Measurements from ENCODE around the gene RABGAP1L.

The RABGAP1L gene

DNA sequence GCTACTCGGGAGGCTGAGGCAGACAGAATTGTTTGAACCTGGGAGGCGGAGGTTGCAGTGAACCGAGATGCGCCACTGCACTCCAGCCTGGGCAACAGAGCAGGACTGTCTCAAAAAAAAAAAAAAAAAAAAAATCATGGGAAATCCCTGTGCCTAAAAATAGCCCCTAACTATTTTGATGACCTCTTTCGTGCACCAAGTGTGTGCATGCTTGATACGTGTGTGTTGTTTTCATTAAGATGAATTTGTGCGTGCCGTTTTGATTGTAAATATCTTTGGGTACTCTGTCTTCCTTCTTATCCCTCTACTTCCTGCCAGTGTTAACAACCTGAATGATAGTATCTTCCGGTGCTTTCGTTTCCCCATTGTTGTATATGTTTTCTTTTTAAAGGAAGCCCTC lies 850.2 kb downstream of the RABGAP1L start:
- Histone ChIP-seq H4K20me1 (ENCODE audit: low read depth, low read length) (peaks cover 18% of the 10 kb centered on the region), H3K79me2 (ENCODE audit: insufficient read depth, low read length) (peaks cover 52% of the 10 kb centered on the region), H3K36me3 (ENCODE audit: low read length) (peaks cover 83% of the 10 kb centered on the region)

GRCh38 chr1:175013445-175013844 lies 854.1 kb downstream of the RABGAP1L start:
- Histone ChIP-seq H3K9ac (ENCODE audit: low read length) (no peak overlapping the region), H3K79me2 (ENCODE audit: insufficient read depth, low read length) (peaks cover 15% of the 10 kb centered on the region), H3K9me2 (replicated peaks; ENCODE audit: insufficient read depth, low read length) (no peaks in the 10 kb centered on the region), H3K4me3 (ENCODE audit: insufficient read depth, low read length, poor library complexity, severe bottlenecking) (no peak overlapping the region), H3F3A (ENCODE audit: insufficient read depth) (peaks cover 48% of the 10 kb centered on the region), H3K27me3 (ENCODE audit: low read length) (no peaks in the 10 kb centered on the region), H3K27ac (ENCODE audit: low read depth, low read length) (no peak overlapping the region), H2AFZ (ENCODE audit: low read depth, low read length, severe bottlenecking) (no peak overlapping the region), H3K4me2 (ENCODE audit: low read depth, low read length, poor library complexity, severe bottlenecking) (no peak overlapping the region), H4K20me1 (ENCODE audit: low read depth, low read length) (no peaks in the 10 kb centered on the region; the same call in 1 of the 2 replicates), H3K9me3 (ENCODE audit: insufficient read depth, low read length) (no peaks in the 10 kb centered on the region), H3K36me3 (ENCODE audit: low read length) (peaks cover 47% of the 10 kb centered on the region; the same call in 1 of the 2 replicates)
- TF ChIP-seq, protein P1, sequence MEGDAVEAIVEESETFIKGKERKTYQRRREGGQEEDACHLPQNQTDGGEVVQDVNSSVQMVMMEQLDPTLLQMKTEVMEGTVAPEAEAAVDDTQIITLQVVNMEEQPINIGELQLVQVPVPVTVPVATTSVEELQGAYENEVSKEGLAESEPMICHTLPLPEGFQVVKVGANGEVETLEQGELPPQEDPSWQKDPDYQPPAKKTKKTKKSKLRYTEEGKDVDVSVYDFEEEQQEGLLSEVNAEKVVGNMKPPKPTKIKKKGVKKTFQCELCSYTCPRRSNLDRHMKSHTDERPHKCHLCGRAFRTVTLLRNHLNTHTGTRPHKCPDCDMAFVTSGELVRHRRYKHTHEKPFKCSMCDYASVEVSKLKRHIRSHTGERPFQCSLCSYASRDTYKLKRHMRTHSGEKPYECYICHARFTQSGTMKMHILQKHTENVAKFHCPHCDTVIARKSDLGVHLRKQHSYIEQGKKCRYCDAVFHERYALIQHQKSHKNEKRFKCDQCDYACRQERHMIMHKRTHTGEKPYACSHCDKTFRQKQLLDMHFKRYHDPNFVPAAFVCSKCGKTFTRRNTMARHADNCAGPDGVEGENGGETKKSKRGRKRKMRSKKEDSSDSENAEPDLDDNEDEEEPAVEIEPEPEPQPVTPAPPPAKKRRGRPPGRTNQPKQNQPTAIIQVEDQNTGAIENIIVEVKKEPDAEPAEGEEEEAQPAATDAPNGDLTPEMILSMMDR (IDR thresholded peaks at IDR 0.05; ENCODE audit: insufficient read depth, low read length, poor library complexity, severe bottlenecking), result no peak

More for the DNA sequence above, 850.2 kb downstream of the RABGAP1L start:
- no peak overlapping the region for H2AFZ ChIP-seq (ENCODE audit: low read depth, low read length, severe bottlenecking)
- no peaks in the 10 kb centered on the region for H3K9me2 ChIP-seq (replicated peaks; ENCODE audit: insufficient read depth, low read length)
- no peaks in the 10 kb centered on the region for H3K9me3 ChIP-seq (ENCODE audit: insufficient read depth, low read length)
- TF ChIP-seq, protein P1 (IDR thresholded peaks at IDR 0.05; ENCODE audit: insufficient read depth, low read length, poor library complexity, severe bottlenecking), result no peak
- no peak for TF ChIP-seq EZH2phosphoT487 (conservative IDR thresholded peaks at IDR 0.05; ENCODE audit: low read length)
- H3K4me3 ChIP-seq (ENCODE audit: insufficient read depth, low read length, poor library complexity, severe bottlenecking), result no peak overlapping the region
- H3K4me2 ChIP-seq (ENCODE audit: low read depth, low read length, poor library complexity, severe bottlenecking), result no peak overlapping the region
- no peaks in the 10 kb centered on the region for H3K27me3 ChIP-seq (ENCODE audit: low read length)
- H3K27ac ChIP-seq (ENCODE audit: low read depth, low read length), result no peak overlapping the region
- H3K9ac ChIP-seq (ENCODE audit: low read length), result no peak overlapping the region
- H3F3A ChIP-seq (ENCODE audit: insufficient read depth), result peaks cover 40% of the 10 kb centered on the region

GRCh38 chr1:175015243-175015642 lies 855.9 kb downstream of the RABGAP1L start:
- no peak overlapping the region for H3K4me3 ChIP-seq (ENCODE audit: insufficient read depth, low read length, poor library complexity, severe bottlenecking)

More at GRCh38 chr1:175015243-175015642, 855.9 kb downstream of the RABGAP1L start:
- H3K4me2 ChIP-seq (ENCODE audit: low read depth, low read length, poor library complexity, severe bottlenecking), result no peak overlapping the region
- H4K20me1 ChIP-seq (ENCODE audit: low read depth, low read length), result no peaks in the 10 kb centered on the region; the same call in 1 of the 2 replicates
- H3K79me2 ChIP-seq (ENCODE audit: insufficient read depth, low read length), result peaks cover 16% of the 10 kb centered on the region
- H2AFZ ChIP-seq (ENCODE audit: low read depth, low read length, severe bottlenecking), result no peak overlapping the region
- no peak overlapping the region for H3K27ac ChIP-seq (ENCODE audit: low read depth, low read length)
- no peaks in the 10 kb centered on the region for H3K27me3 ChIP-seq (ENCODE audit: low read length)
- H3K9me3 ChIP-seq (ENCODE audit: insufficient read depth, low read length), result no peaks in the 10 kb centered on the region
- peaks cover 45% of the 10 kb centered on the region for H3F3A ChIP-seq (ENCODE audit: insufficient read depth)
- TF ChIP-seq, protein P1 (IDR thresholded peaks at IDR 0.05; ENCODE audit: insufficient read depth, low read length, poor library complexity, severe bottlenecking), result no peak
- no peak for TF ChIP-seq EZH2phosphoT487 (conservative IDR thresholded peaks at IDR 0.05; ENCODE audit: low read length)
- H3K9me2 ChIP-seq (replicated peaks; ENCODE audit: insufficient read depth, low read length), result no peaks in the 10 kb centered on the region
- H3K36me3 ChIP-seq (ENCODE audit: low read length), result peaks cover 33% of the 10 kb centered on the region; the same call in 1 of the 2 replicates
- H3K9ac ChIP-seq (ENCODE audit: low read length), result no peak overlapping the region
